Measurements from ENCODE around the gene SULT2B1.

Gene SULT2B1

GRCh38 chr19:48603850-48604249 lies 51.9 kb downstream of the SULT2B1 start:
- no peak for DNase-seq

GRCh38 chr19:48606463-48607358 lies 54.7 kb downstream of the SULT2B1 start, which contains the start of gene SPACA4:
Gene SPACA4 (plus strand): TSS chr19:48606742. CDS start chr19:48606979, 237 bp downstream.
- DNase-seq: no peak

DNA sequence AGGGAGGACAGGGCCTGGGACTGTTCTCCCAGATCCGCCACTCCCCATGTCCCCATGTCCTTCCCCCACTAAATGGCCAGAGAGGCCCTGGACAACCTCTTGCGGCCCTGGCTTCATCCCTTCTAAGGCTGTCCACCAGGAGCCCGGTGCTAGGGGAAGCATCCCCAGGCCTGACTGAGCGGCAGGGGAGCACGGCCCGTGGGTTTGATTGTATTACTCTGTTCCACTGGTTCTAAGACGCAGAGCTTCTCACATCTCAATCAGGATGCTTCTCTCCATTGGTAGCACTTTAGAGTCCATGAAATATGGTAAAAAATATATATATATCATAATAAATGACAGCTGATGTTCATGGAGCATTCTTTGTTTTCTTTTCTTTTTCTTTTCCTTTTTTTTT lies 55.4 kb downstream of the SULT2B1 start:
- no peak for DNase-seq

- DNase-seq: peak; percentile 58
Measured at GRCh38 chr19:48608798-48609263, 56.9 kb downstream of the SULT2B1 start.

DNA sequence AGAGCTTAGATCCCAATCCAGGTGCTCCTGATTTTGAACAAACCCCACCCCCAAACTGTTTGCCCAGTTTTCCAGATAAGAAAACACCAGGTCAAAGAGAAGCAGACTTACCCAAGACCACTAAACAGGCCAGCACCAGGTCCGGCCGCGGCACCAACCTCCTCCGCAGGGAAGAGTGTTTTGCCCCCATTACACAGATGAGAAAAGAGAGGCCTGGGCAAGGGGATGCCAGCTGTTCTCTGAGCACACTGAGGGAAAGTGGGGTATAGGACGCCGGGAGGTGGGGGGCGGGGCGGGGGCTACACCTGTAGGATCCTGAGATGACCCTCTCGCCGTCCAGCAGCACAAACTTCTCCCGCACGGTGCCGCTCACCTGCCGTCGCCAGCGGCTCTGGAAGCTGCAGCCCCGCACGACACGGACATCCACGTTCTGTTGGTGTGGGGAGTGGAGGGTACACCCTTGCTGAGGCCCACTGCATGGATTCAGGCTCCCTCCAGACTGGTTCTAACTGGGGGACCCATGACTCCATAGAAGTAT lies 57.7 kb downstream of the SULT2B1 start:
- no peak for DNase-seq

DNA sequence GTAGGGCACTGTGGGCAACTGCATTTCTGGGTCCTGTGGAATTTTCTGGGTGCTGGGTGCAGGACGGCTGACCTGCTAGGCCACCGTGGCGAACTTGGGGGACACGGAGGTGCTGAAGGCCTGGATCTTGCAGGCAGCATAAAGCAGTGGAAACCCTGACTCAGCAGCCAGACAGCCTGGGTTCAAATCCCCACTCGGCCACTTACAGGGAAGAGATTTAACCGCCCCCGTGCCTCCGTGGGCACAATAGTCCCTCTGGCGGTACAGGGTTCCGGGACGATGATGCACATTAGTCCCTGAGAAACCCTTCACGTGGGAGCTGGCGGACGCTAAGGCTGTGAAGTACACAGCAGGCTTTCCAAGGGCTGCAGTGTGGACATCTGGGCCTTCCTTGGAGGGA lies 59.9 kb downstream of the SULT2B1 start:
- DNase-seq: no peak

DNA sequence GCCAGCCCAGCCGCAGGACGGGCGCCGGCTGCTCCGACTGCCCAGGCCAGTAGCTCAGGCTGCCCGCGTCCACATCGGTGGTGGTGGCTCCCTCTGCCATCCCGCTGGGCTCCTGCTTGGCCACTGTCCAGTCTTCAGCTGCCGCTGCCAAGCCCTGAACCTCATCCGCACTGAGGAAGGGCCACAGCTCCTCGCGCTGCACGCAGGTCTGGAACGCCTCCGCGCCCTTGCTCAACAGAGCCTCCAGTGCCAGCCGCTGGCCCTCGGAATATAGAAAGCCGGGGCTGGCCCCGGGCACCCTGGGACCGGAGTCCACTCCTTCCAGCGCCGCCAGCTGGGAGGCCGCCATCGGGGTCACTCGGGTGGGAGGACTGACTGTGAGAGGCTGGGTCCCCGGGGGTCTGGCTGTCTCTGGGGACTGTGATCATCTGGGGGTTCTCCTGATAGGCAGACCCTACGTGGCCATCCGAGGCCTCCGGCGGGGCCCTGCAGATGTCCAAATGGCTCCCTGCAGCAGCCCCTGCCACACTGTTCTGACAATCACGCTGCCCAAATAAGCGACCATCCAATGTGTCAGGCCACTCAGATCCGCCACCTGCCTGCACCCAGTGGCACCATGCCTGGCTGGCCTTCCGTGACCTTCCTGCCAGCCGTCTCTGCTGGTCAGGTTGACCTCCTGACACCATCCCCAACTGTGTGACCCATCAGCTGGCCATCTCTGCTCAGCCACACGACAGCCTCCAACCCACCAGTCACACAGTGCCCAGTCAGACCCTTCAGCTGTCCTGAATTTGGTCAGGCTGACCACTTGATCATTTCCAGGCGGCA lies 61.3 kb downstream of the SULT2B1 start:
- no peak for DNase-seq

DNA sequence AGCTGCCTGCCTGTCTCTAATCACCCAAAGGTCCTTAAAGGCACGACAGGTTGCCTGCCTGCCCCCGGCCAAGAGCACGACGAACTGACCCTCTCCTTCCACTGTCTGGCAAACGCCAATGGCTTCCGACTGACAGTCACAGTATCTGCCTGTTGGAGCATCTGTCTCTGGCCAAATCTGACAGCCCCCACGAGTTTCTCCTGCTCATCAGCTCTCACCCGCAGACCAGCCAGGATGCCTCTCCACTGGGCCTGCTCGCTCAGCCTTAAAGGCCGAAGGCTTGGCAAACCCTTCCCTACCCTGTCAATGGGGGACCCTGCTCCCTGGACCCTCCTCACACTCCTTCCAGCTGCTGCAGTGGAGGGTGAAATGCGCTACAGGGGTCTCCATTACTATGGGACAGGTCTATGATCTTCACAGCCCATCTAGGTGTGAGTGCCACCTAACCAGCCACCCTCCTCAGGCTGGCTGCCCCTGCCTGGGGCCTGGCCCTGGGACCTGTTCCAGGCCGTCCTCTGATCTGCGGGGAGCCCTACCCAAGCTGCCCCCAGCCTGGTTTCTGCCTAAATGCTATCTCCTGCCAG lies 62.0 kb downstream of the SULT2B1 start:
- DNase-seq: no peak

- no peak for DNase-seq
Measured at GRCh38 chr19:48614436-48615230, 62.7 kb downstream of the SULT2B1 start, which contains the start of gene FAM83E. Gene FAM83E (minus strand): TSS chr19:48615076. CDS start chr19:48613372, 1,704 bp downstream.

DNA sequence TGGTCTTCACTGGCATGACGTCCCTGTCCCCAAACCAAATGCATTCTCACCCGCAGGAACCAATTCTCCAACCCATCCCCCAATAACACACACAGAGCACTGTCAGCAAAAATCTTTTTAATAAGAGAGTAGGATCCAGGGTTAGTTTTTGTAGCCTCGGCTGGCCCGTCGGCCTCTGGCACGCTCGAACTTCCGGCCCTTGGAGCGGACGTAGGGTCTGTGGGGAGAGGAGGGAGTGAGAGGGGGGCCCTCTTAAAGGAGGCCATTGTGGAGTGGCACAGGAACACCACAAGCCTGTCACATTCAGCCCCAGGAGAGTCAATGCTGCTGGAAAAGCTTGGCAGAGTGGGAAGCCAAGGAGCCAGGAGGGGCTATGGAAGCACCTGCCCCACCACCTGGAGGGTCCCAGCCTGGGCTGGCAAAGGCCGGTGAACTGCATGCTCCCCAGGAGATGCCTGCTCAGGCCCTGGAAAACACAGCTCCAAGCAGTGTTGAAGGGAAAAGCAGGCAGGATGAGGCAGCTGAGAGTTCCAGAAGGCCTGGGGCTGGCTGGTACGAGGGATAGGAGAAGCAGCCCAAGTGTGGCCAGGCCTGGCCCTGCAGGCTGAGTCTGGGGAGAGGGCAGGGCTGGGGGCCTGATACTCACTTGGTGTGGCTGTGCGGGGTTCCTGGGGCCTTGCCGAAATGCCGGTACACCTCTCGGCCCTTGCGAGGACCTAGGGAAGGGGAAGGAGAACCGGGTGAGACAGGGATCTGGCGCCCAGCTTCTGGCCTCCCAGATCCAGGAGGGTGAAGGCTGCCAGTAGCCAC lies 63.5 kb downstream of the SULT2B1 start:
- no peak for DNase-seq

DNA sequence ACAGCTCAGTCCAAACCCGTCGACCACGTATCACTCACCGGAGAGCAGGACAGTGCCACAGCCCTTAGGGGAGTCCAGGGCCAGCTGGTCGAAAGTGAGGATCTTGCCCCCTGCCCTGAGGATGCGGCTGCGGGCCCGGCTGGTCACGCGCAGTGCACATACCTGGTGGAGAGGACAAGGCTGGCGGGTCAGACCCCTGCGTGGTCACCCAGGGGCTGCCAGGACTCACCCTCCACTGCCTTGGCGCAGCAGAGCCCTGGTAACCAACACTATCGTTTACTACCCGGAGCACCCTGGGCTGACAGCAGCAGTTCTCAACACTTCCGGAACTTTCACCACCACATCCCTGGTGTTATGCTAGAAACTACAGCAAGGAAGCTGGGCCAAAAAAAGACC lies 64.1 kb downstream of the SULT2B1 start:
- no peak for DNase-seq

- no peak for DNase-seq
Measured at GRCh38 chr19:48616491-48617056, 64.6 kb downstream of the SULT2B1 start.

DNA sequence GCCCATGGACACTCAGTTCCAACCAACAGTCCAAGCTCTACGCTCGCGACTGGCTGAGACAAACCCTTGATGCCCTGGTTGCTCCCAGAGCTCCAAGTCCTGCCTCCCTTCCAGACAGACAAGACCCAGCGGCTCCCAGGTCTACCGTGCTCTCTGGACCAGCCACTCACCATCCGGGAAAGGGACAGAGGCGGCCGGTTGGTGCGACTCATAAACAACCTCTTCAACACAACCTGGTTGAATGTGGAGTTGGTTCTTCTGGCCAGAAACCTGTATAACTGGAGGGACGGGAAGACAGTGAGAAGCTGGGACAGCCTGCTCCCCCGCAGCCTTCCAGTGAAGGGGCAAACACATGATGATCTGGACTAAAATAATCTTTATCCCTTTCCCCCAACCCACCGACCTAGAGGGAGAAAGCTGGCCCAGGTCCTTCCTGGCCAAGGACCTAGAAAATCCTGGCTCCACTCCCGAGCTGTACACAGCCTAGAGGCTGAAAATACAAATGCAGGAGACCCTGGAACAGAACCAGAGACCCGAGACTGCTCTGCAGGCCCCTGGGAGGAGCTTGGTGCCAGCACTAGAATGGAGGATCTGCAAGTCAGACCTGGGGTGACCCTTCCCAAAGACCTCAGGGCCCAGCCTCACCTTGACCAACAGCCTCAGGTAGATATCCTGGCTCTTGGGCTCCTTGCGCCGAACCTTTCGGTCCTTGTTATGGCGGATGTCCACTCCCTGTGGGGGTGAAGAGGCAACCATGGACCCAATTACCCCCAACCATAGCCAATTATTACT lies 65.4 kb downstream of the SULT2B1 start:
- no peak for DNase-seq

- DNase-seq: no peak
Measured at GRCh38 chr19:48618278-48618915, 66.4 kb downstream of the SULT2B1 start.

GRCh38 chr19:48618916-48619691 lies 67.1 kb downstream of the SULT2B1 start, which contains the start of the genes RPL18 and SPHK2:
Gene RPL18 (minus strand): TSS chr19:48619178. CDS start chr19:48619143, 35 bp downstream.
Gene SPHK2 (plus strand): TSS chr19:48619506. CDS start chr19:48620515, 1,009 bp downstream.
- peak; percentile 98 for DNase-seq

DNA sequence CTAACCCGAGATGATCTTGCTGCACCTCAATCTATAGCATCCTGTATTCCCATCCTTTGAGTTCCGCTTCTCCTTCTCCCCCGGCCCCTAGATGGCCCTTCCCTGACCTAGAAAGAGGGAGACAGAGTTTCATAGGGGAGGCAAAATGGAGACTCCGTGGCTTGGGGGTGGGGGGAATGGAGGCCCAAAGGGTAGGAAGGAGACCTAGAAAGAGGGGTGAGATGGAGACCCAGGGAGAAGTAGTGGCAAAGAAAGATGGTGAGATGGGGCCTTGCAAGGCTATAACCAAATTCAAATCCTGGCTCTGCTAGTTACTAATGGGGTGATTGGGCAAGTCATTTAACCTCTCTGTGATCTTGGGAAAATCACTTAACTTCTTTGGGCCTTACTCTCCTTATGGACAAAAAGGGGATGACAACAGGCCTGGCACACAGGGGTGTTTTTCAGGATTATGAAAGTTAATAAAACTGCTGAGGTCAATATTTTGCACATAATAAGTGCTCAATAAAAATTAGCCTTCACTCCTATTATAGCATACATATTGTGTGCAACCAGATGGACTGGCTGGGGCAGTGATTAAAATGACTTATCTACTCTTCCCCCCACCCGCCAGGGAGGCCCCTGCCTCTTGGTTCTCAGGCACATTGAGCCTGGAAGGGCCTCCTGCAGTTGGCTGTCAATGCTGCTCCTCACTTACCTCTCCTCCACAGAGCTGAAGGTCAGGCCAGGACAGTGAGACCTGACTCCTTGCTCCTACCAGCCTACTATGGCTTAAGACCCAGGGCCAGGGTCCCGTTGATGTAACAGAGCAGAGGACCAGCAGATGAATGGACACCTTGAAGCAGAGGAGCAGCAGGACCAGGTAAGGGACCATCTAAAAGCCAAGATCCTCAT lies 68.0 kb downstream of the SULT2B1 start:
- no peak for DNase-seq

DNA sequence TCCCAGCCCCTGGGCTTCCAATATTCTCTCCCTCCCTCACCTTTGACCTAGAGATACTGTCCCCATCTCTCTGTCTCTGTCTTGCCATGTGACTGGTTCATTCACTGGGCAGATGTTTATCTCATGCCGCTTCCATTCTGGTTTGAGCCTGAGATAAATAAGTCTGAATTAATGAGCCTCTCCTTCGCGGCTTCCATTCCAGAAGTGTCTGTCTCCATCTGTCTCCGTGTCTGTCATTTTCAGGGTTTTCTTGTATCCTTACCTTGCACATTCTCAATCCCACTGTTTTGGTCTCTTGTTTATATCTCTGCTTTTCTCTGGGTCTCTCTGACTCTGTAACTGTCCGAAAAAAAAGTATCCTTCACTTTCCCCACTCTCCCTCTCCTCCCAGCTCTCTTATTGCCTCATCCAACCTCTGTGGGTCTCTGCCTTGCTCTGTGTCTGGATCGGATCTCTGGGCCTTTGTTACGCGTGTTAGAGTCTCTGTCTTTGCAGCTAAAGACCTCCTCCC lies 71.6 kb downstream of the SULT2B1 start:
- no peak for DNase-seq

Measured in activated CD4-positive, alpha-beta T cell treated with anti-CD3 and anti-CD28 coated beads, Interleukin-2, amount 50 U/mL, for 16 hours (primary cell).